Heart left ventricle (tissue), 16 donors: ENCODE results near the gene IL1RL1. TPM values are rescaled to one million over a fixed set of nuclear protein-coding genes. Genes with fewer than 3 reads are reported as not detected.

Experiments used
- ATAC-seq, 4 donors: fragments of 200-7000 bp; cut with Tn5 transposase; one replicate each; pipeline ENCODE4 v1.9.1; 2020 to 2022; ENCODE audit warnings: moderate library complexity in 4 of 4, mild to moderate bottlenecking in 3 of 4, moderate number of reproducible peaks in 1 of 4
- DNase-seq, 5 donors: peaks; one replicate each; pipeline ENCODE4 v3.0.0-alpha.2; 2020
- H3K27ac ChIP-seq, 12 donors: fragments of 200-600 bp; sonication (generic) in 4 of 12; one replicate each; pipeline versions ENCODE4 v1.5.0 to v1.8.0; 2016 to 2022; ENCODE audit warnings: mild to moderate bottlenecking in 2 of 12
- H3K27me3 ChIP-seq, 9 donors: fragments of 200-600 bp; sonication (generic) in 2 of 9; one replicate each; pipeline versions ENCODE4 v1.5.1 to v1.8.0; 2016 to 2022; ENCODE audit warnings: mild to moderate bottlenecking in 3 of 9
- H3K36me3 ChIP-seq, 9 donors: fragments of 200-600 bp; sonication (generic) in 2 of 9; one replicate each; pipeline versions ENCODE4 v1.5.0 to v1.8.0; 2018 to 2022; ENCODE audit warnings: mild to moderate bottlenecking in 2 of 9
- H3K4me1 ChIP-seq, 12 donors: fragments of 200-600 bp; sonication (generic) in 4 of 12; one replicate each; pipeline versions ENCODE4 v1.5.0 to v1.8.0; 2016 to 2022; ENCODE audit warnings: mild to moderate bottlenecking in 3 of 12
- H3K4me3 ChIP-seq, 12 donors: fragments of 200-600 bp; sonication (generic) in 4 of 12; one replicate each; pipeline versions ENCODE4 v1.5.0 to v1.8.0; 2017 to 2022; ENCODE audit warnings: mild to moderate bottlenecking in 9 of 12, moderate library complexity in 4 of 12
- H3K9me3 ChIP-seq, 12 donors: fragments of 200-600 bp; sonication (generic) in 4 of 12; one replicate each; pipeline versions ENCODE4 v1.5.0 to v1.8.0; 2016 to 2022; ENCODE audit warnings: mild to moderate bottlenecking in 1 of 12
- CTCF ChIP-seq, 12 donors: fragments of 200-600 bp; sonication (generic) in 4 of 12; IDR thresholded peaks; one replicate each; pipeline versions ENCODE4 v1.5.0 to v1.8.0; 2018 to 2022; ENCODE audit warnings: antibody characterized with exemption in 12 of 12, mild to moderate bottlenecking in 5 of 12
- POLR2A ChIP-seq, 2 donors: fragments of 450-650 bp; IDR thresholded peaks; one replicate each; pipeline ENCODE4 v1.6.1; 2017; ENCODE audit warnings: antibody characterized with exemption in 2 of 2, mild to moderate bottlenecking in 2 of 2, moderate library complexity in 2 of 2
- WGBS, 4 donors: extraction: QIAGEN DNeasy Blood & Tissue Kit in 2 of 4; methylation state at CpG; one replicate each; pipeline versions ENCODE4 v1.1.5 to v1.1.7; 2013 to 2018; 5-methylcytosine and 5-hydroxymethylcytosine counted together
- intact Hi-C, 10 donors: fragments of 100-400 bp; cut with DNase I; formaldehyde crosslinking; loops; one replicate each; pipeline versions ENCODE4 v1.11.1 to v1.14.2; 2022
- polyA plus RNA-seq, 2 donors: library from polyadenylated mRNA; stranded (reverse); fragments of 200-250 nt; gene quantifications; one replicate each; pipeline ENCODE4 v1.2.3, GENCODE V29; 2013
- total RNA-seq, 9 donors: library from RNA; depleted of rRNA in 2 of 9; stranded (reverse); fragments of >200 nt in 2 of 9; fragmentation: NEBNext Ultra II Directional in 3 of 9; extraction: Animal tissue kit (Norgen Biotek cat#: 25700) in 3 of 9; gene quantifications; one replicate each; pipeline versions ENCODE4 v1.1.0 to v1.2.4, GENCODE V29; 2016 to 2023
- donor health status: ischemic (EF 13 %, LVEDD 7.1; RV severe dilation, severe dysfunction).
- donor health status: healthy with polysubstance abuse.
- donor health status: DM: no; HTN: yes; CAD: no.
- donor health status: DM: no; HTN: no; CAD: no.
- donor health status: ischemic (EF 25% LVEDD 6.9; RV normal size, moderate dysfunction).
- donor health status: ischemic (EF 25% LVEDD 5.7; RV mildly dilated, moderate dysfunction).
- donor health status: healthy.
- donor health status: DM: yes; HTN: yes; CAD: no.
- donor health status: ischemic (EF 35%, LVEDD 5.7; RV mildly dilated, moderate dysfunction).
- donor health status: nonischemic (EF 11% LVEDD 7.7; RV severe dilation, severe dysfunction).
- donor health status: DM: yes; HTN: yes; CAD: no.
- donor health status: PGD.
- donor health status: ischemic (EF 29% LVEDD 5.4; RV normal size, mild dysfunction).
- donor health status: nonischemic (EF 23%, LVEDD 6.1; RV moderate dilation, normal function).

Gene IL1RL1
- total and polyA plus RNA-seq, 11 donors: 0.25 to 84.9 (median 1.6) TPM

- H3K36me3 ChIP-seq: no peaks in the 10 kb centered on the region
- H3K4me3 ChIP-seq: no peak overlapping the region
- 69 to 82% (median 75%) methylated on average over 2 of the region's 2 CpGs for WGBS, 4 donors
- intact Hi-C loops: no loop called here
- peaks cover 0 to 10% (median 0%) of the 10 kb centered on the region in 9 donors for H3K27me3 ChIP-seq
- H3K27ac ChIP-seq: no peak overlapping the region
- no peak for DNase-seq
- no peaks in the 10 kb centered on the region for H3K4me1 ChIP-seq
- H3K9me3 ChIP-seq: no peaks in the 10 kb centered on the region
- TF ChIP-seq POLR2A (IDR thresholded peaks at IDR 0.05) (no peak), CTCF (IDR thresholded peaks at IDR 0.05) (no peak)
- ATAC-seq: no peak
Observed at GRCh38 chr2:102313025-102313424, 1.7 kb downstream of the IL1RL1 start.

GRCh38 chr2:102313471-102313870 lies 2.1 kb downstream of the IL1RL1 start:
- 83 to 97% (median 88%) methylated on average over 8 of the region's 8 CpGs for WGBS, 4 donors
- no peak overlapping the region for H3K4me3 ChIP-seq
- no peaks in the 10 kb centered on the region for H3K9me3 ChIP-seq
- ATAC-seq (no peak), DNase-seq (no peak)
- no peaks in the 10 kb centered on the region for H3K36me3 ChIP-seq
- H3K27me3 ChIP-seq: peaks cover 0 to 9% (median 0%) of the 10 kb centered on the region in 9 donors
- no peak overlapping the region for H3K27ac ChIP-seq
- H3K4me1 ChIP-seq: no peaks in the 10 kb centered on the region
- TF ChIP-seq CTCF (IDR thresholded peaks at IDR 0.05) (no peak), POLR2A (IDR thresholded peaks at IDR 0.05) (no peak)
- intact Hi-C loops: no loop called here

GRCh38 chr2:102313950-102314349 lies 2.6 kb downstream of the IL1RL1 start:
- TF ChIP-seq CTCF (IDR thresholded peaks at IDR 0.05) (no peak), POLR2A (IDR thresholded peaks at IDR 0.05) (no peak)
- DNase-seq (no peak), ATAC-seq (no peak)
- Histone ChIP-seq H3K4me1 (no peaks in the 10 kb centered on the region), H3K36me3 (no peaks in the 10 kb centered on the region), H3K4me3 (no peak overlapping the region), H3K9me3 (no peaks in the 10 kb centered on the region), H3K27me3 (peaks cover 0 to 4% (median 0%) of the 10 kb centered on the region in 9 donors), H3K27ac (no peak overlapping the region)
- intact Hi-C loops: no loop called here
- 68 to 81% (median 72%) methylated on average over 3 of the region's 3 CpGs for WGBS, 4 donors

GRCh38 chr2:102315921-102316320 lies 4.6 kb downstream of the IL1RL1 start:
- 61 to 77% (median 69%) methylated on average over 2 of the region's 2 CpGs for WGBS, 4 donors
- intact Hi-C loops: no loop called here
- H3K36me3 ChIP-seq: no peaks in the 10 kb centered on the region
- ATAC-seq (no peak), DNase-seq (no peak)
- H3K4me3 ChIP-seq: no peak overlapping the region
- peaks cover 0 to 4% (median 0%) of the 10 kb centered on the region in 9 donors for H3K27me3 ChIP-seq
- H3K9me3 ChIP-seq: no peaks in the 10 kb centered on the region
- H3K27ac ChIP-seq: no peak overlapping the region
- TF ChIP-seq POLR2A (IDR thresholded peaks at IDR 0.05) (no peak), CTCF (IDR thresholded peaks at IDR 0.05) (no peak)
- no peaks in the 10 kb centered on the region for H3K4me1 ChIP-seq
